GM23248 (cell line): Measurements from ENCODE around the gene USF2. TPM values are rescaled to one million over a fixed set of nuclear protein-coding genes. Genes with fewer than 3 reads are reported as not detected.

Source experiments
- DNase-seq: peaks from one replicate; pipeline ENCODE4 v3.0.0-alpha.2; 2015
- H2AFZ ChIP-seq: fragments of 200-600 bp; sonication (generic); 2 replicates; pipeline ENCODE4 v1.6.1; 2016; ENCODE audit warnings: antibody characterized with exemption
- H3F3A ChIP-seq: fragments of 200-600 bp; sonication (generic); 2 replicates; pipeline ENCODE4 v1.6.1; 2016; ENCODE audit warnings: mild to moderate bottlenecking, antibody characterized with exemption, mixed run types; ENCODE audit not compliant: insufficient read depth
- H3K27ac ChIP-seq: fragments of 200-600 bp; sonication (generic); 2 replicates; pipeline ENCODE4 v1.5.1; 2016; ENCODE audit warnings: mild to moderate bottlenecking
- H3K27me3 ChIP-seq: fragments of 200-600 bp; sonication (generic); replicated peaks from 2 replicates; pipeline ENCODE4 v1.6.1; 2016; ENCODE audit warnings: mild to moderate bottlenecking; ENCODE audit not compliant: insufficient read depth
- H3K36me3 ChIP-seq: fragments of 200-600 bp; sonication (generic); 2 replicates; pipeline ENCODE4 v1.6.1; 2016; ENCODE audit warnings: low read depth, mild to moderate bottlenecking
- H3K4me1 ChIP-seq: fragments of 200-600 bp; sonication (generic); 2 replicates; pipeline ENCODE4 v1.6.1; 2016; ENCODE audit warnings: mild to moderate bottlenecking; ENCODE audit not compliant: insufficient read depth
- H3K4me2 ChIP-seq: fragments of 200-600 bp; sonication (generic); one replicate; pipeline ENCODE4 v1.6.1; 2016; ENCODE audit warnings: mild to moderate bottlenecking; ENCODE audit not compliant: unreplicated experiment
- H3K4me3 ChIP-seq: fragments of 200-600 bp; sonication (generic); 2 replicates; pipeline ENCODE4 v1.5.1; 2016; ENCODE audit warnings: mild to moderate bottlenecking
- H3K79me2 ChIP-seq: fragments of 200-600 bp; sonication (generic); 2 replicates; pipeline ENCODE4 v1.6.1; 2016; ENCODE audit warnings: mild to moderate bottlenecking; ENCODE audit not compliant: insufficient read depth
- H3K9ac ChIP-seq: fragments of 200-600 bp; sonication (generic); 2 replicates; pipeline ENCODE4 v1.6.1; 2016; ENCODE audit warnings: mild to moderate bottlenecking
- H3K9me2 ChIP-seq: fragments of 200-600 bp; sonication (generic); 2 replicates; pipeline ENCODE4 v1.6.1; 2016; ENCODE audit warnings: mixed run types, mild to moderate bottlenecking, moderate library complexity; ENCODE audit not compliant: insufficient read depth
- H3K9me3 ChIP-seq: fragments of 200-600 bp; sonication (generic); one replicate; pipeline ENCODE4 v1.6.1; 2017; ENCODE audit warnings: low read depth
- H4K20me1 ChIP-seq: fragments of 200-600 bp; sonication (generic); 2 replicates; pipeline ENCODE4 v1.6.0; 2016; ENCODE audit not compliant: insufficient read depth
- EZH2 ChIP-seq: fragments of 200-600 bp; sonication (generic); IDR thresholded peaks from 2 replicates; pipeline ENCODE4 v1.6.1; 2018; ENCODE audit warnings: antibody characterized with exemption, mild to moderate bottlenecking; ENCODE audit not compliant: insufficient read depth, poor library complexity, severe bottlenecking
- EZH2phosphoT487 ChIP-seq: fragments of 200-600 bp; sonication (generic); IDR thresholded peaks from 2 replicates; pipeline ENCODE4 v1.6.1; 2018; ENCODE audit warnings: antibody characterized with exemption, moderate library complexity, mild to moderate bottlenecking, low read depth; ENCODE audit not compliant: insufficient read depth
- WGBS, 2 experiments: methylation state at CpG; one replicate each; pipeline ENCODE4 v1.1.6; 2015 to 2017; ENCODE audit warnings: low lambda C conversion rate in 2 of 2, low coverage in 1 of 2; ENCODE audit errors: missing lambda C conversion rate in 2 of 2; 5-methylcytosine and 5-hydroxymethylcytosine counted together
- in situ Hi-C: fragments of 300-500 bp; cut with MboI; formaldehyde crosslinking; loops from 2 replicates; pipeline ENCODE4 v1.15.0; 2020
- polyA plus RNA-seq: library from polyadenylated mRNA; unstranded; fragments of >200 nt; fragmentation: Nextera tagmentation; extraction: Ambion mirVana; gene quantifications from 2 replicates; pipeline ENCODE4 v1.2.1, GENCODE V29; 2016
- total RNA-seq: library from RNA; depleted of rRNA; stranded (reverse); fragments of >200 nt; shearing (Covaris generic); gene quantifications from 2 replicates; pipeline ENCODE4 v1.2.3, GENCODE V29; 2014; rRNA removed

Gene USF2
- total and polyA plus RNA-seq, 2 experiments from 2014 or later = 10.4 to 64.6 TPM

DNA sequence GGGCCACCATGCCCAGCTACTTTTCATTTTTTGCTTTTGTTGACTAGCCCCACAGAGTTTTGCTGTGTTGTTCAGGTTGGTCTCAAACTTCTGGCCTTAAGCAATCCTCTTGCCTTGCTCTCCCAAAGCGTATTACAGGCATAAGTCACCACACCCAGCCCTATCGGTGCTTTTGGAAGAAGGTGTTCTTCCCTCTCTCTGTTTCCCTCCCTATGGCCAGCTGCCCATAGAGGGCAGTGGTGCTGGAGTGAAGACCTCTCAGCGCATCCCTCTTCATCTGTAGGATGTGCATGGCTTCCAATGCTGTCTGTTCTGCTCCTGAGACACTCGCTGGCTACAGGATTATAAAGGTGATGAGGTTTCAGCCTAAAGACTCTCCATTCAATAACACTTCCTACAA, 58.9 kb downstream of the USF2 start:
- Histone ChIP-seq H3K4me3 (no peak overlapping the region), H2AFZ (no peak overlapping the region), H3K9me3 (no peaks in the 10 kb centered on the region), H3K27ac (no peak overlapping the region), H3K27me3 (peaks cover 30% of the 10 kb centered on the region), H3K79me2 (no peaks in the 10 kb centered on the region), H3K4me1 (no peaks in the 10 kb centered on the region), H4K20me1 (no peaks in the 10 kb centered on the region), H3K9me2 (no peaks in the 10 kb centered on the region), H3K9ac (no peak overlapping the region), H3F3A (no peaks in the 10 kb centered on the region), H3K36me3 (no peaks in the 10 kb centered on the region), H3K4me2 (no peak overlapping the region)
- 83% methylated on average over 4 of the region's 4 CpGs for WGBS, 2 experiments
- DNase-seq = no peak
- TF ChIP-seq EZH2 (no peak), EZH2phosphoT487 (no peak)
- in situ Hi-C loops = no loop called here

GRCh38 chr19:35328851-35329285, 60.1 kb downstream of the USF2 start, which contains the start of gene CD22:
CD22 (plus strand) TSS chr19:35329187; CDS start chr19:35332041, 2,854 bp downstream.
- Histone ChIP-seq H4K20me1 (no peaks in the 10 kb centered on the region), H3K4me3 (no peak within 1 kb of the TSS), H3F3A (no peaks in the 10 kb centered on the region), H3K9me3 (no peaks in the 10 kb centered on the region), H3K9ac (no peak within 1 kb of the TSS), H3K27ac (no peak within 1 kb of the TSS), H3K36me3 (no peaks in the 10 kb centered on the region), H3K27me3 (peaks cover 30% of the 10 kb centered on the region), H3K4me1 (no peaks in the 10 kb centered on the region), H3K4me2 (no peak within 1 kb of the TSS), H3K79me2 (no peaks in the 10 kb centered on the region), H2AFZ (no peak within 1 kb of the TSS), H3K9me2 (no peaks in the 10 kb centered on the region)
- WGBS, 2 experiments = 73 to 81% methylated on average over 12 of the region's 12 CpGs
- in situ Hi-C loops = no loop called here
- DNase-seq = no peak
- TF ChIP-seq EZH2 (no peak), EZH2phosphoT487 (no peak)

DNA sequence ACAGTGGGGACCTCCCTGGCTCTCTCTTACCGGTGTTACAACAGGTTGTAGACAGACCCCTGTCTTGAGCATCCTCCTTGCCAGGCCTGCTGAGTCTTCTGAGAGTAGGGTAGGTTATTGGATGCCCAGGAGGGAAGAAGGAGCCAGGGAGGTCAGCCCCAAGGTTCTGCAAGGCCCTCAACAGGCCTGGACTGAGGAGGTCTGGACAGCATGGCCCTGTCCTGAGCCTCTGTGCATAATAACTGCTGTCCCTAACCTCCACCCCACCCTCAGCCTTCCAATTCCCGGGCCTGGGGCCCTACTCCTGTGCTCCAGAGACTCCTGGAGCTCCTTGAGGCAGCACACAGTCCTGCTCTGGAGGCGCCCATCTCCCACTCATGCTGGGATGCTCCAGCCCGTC, 60.6 kb downstream of the USF2 start:
- H3F3A ChIP-seq = no peaks in the 10 kb centered on the region
- no peaks in the 10 kb centered on the region for H3K79me2 ChIP-seq
- in situ Hi-C loops = no loop called here
- no peak overlapping the region for H3K4me3 ChIP-seq
- H3K4me1 ChIP-seq = no peaks in the 10 kb centered on the region
- H4K20me1 ChIP-seq = no peaks in the 10 kb centered on the region
- peaks cover 30% of the 10 kb centered on the region for H3K27me3 ChIP-seq
- H3K9me3 ChIP-seq = no peaks in the 10 kb centered on the region
- H2AFZ ChIP-seq = no peak overlapping the region
- WGBS, 2 experiments = 36 to 38% methylated on average over 4 of the region's 4 CpGs
- no peak for DNase-seq
- H3K4me2 ChIP-seq = no peak overlapping the region
- H3K9ac ChIP-seq = no peak overlapping the region
- H3K9me2 ChIP-seq = no peaks in the 10 kb centered on the region
- TF ChIP-seq EZH2 (no peak), EZH2phosphoT487 (no peak)
- no peak overlapping the region for H3K27ac ChIP-seq
- no peaks in the 10 kb centered on the region for H3K36me3 ChIP-seq

Other genes with a start within 250 kb of the USF2 start
- 1.7 and 2.0 TPM in 2 replicates for gene SCN1B, start 238.5 kb upstream of the USF2 start, total RNA-seq
- 1.5 and 1.8 TPM in 2 replicates for gene SCN1B, start 238.5 kb upstream of the USF2 start, polyA plus RNA-seq
- not detected in 2 replicates for gene HPN, start 227.2 kb upstream of the USF2 start, total RNA-seq
- not detected in 2 replicates for gene HPN, start 227.2 kb upstream of the USF2 start, polyA plus RNA-seq
- not detected in 2 replicates for gene FXYD3, start 153.1 kb upstream of the USF2 start, total RNA-seq
- gene FXYD3, start 153.1 kb upstream of the USF2 start, polyA plus RNA-seq = not detected in 2 replicates
- gene LGI4, start 133.9 kb upstream of the USF2 start, total RNA-seq = 0.86 TPM in 1 of 2 replicates, not detected in the other
- gene LGI4, start 133.9 kb upstream of the USF2 start, polyA plus RNA-seq = 0.06 and 0.49 TPM in 2 replicates
- gene FXYD1, start 130.1 kb upstream of the USF2 start, total RNA-seq = 0.43 TPM in 1 of 2 replicates, not detected in the other
- 1.2 and 1.9 TPM in 2 replicates for gene FXYD1, start 130.1 kb upstream of the USF2 start, polyA plus RNA-seq
- gene FXYD7, start 125.7 kb upstream of the USF2 start, total RNA-seq = not detected in 2 replicates
- not detected in 2 replicates for gene FXYD7, start 125.7 kb upstream of the USF2 start, polyA plus RNA-seq
- 209 and 233 TPM in 2 replicates for gene FXYD5, start 114.2 kb upstream of the USF2 start, total RNA-seq
- 496 and 515 TPM in 2 replicates for gene FXYD5, start 114.2 kb upstream of the USF2 start, polyA plus RNA-seq
- not detected in 2 replicates for gene FAM187B, start 40.2 kb upstream of the USF2 start, total RNA-seq
- not detected in 2 replicates for gene FAM187B, start 40.2 kb upstream of the USF2 start, polyA plus RNA-seq
- not detected in 2 replicates for gene LSR, start 20.0 kb upstream of the USF2 start, total RNA-seq
- gene LSR, start 20.0 kb upstream of the USF2 start, polyA plus RNA-seq = 2.7 and 3.1 TPM in 2 replicates
- gene HAMP, start 13.6 kb downstream of the USF2 start, total RNA-seq = not detected in 2 replicates
- gene HAMP, start 13.6 kb downstream of the USF2 start, polyA plus RNA-seq = not detected in 2 replicates
- gene MAG, start 23.2 kb downstream of the USF2 start, total RNA-seq = not detected in 2 replicates
- gene MAG, start 23.2 kb downstream of the USF2 start, polyA plus RNA-seq = not detected in 2 replicates
- not detected in 2 replicates for gene CD22, start 60.2 kb downstream of the USF2 start, total RNA-seq
- gene CD22, start 60.2 kb downstream of the USF2 start, polyA plus RNA-seq = 0.16 and 0.28 TPM in 2 replicates
- gene FFAR1, start 78.9 kb downstream of the USF2 start, total RNA-seq = not detected in 2 replicates
- not detected in 2 replicates for gene FFAR1, start 78.9 kb downstream of the USF2 start, polyA plus RNA-seq
- not detected in 2 replicates for gene FFAR3, start 89.5 kb downstream of the USF2 start, total RNA-seq
- gene FFAR3, start 89.5 kb downstream of the USF2 start, polyA plus RNA-seq = not detected in 2 replicates
- not detected in 2 replicates for gene GPR42, start 102.1 kb downstream of the USF2 start, total RNA-seq
- gene GPR42, start 102.1 kb downstream of the USF2 start, polyA plus RNA-seq = not detected in 2 replicates
- gene FFAR2, start 179.3 kb downstream of the USF2 start, total RNA-seq = not detected in 2 replicates
- not detected in 2 replicates for gene FFAR2, start 179.3 kb downstream of the USF2 start, polyA plus RNA-seq
- gene KRTDAP, start 221.5 kb downstream of the USF2 start, total RNA-seq = not detected in 2 replicates
- not detected in 2 replicates for gene KRTDAP, start 221.5 kb downstream of the USF2 start, polyA plus RNA-seq
- gene DMKN, start 244.7 kb downstream of the USF2 start, total RNA-seq = 20.0 and 25.4 TPM in 2 replicates
- 30.9 and 34.5 TPM in 2 replicates for gene DMKN, start 244.7 kb downstream of the USF2 start, polyA plus RNA-seq